Spleen (tissue), 11 donors: ENCODE results near the gene MFN2. TPM values are rescaled to one million over a fixed set of nuclear protein-coding genes. Genes with fewer than 3 reads are reported as not detected.

Source experiments
- DNase-seq: peaks from one replicate; pipeline ENCODE4 v3.0.0-alpha.2; 2020
- H3K27ac ChIP-seq, 8 donors: fragments of 200-600 bp; sonication (generic) in 7 of 8; 1 replicate in 4 of 8; 2 replicates in 4 of 8; pipeline versions ENCODE4 v1.5.0 to v1.8.0; 2016 to 2021; ENCODE audit warnings: inconsistent platforms in 4 of 8, mild to moderate bottlenecking in 4 of 8, moderate library complexity in 1 of 8
- H3K27me3 ChIP-seq, 7 donors: fragments of 200-600 bp; sonication (generic) in 6 of 7; replicated peaks in 1 of 7; 1 replicate in 4 of 7; 2 replicates in 3 of 7; pipeline versions ENCODE4 v1.5.0 to v1.8.0; 2016 to 2021; ENCODE audit warnings: inconsistent platforms in 3 of 7, mild to moderate bottlenecking in 1 of 7
- H3K36me3 ChIP-seq, 6 donors: fragments of 200-600 bp; sonication (generic) in 5 of 6; 1 replicate in 4 of 6; 2 replicates in 2 of 6; pipeline versions ENCODE4 v1.5.0 to v1.8.0; 2016 to 2021; ENCODE audit warnings: inconsistent platforms in 2 of 6
- H3K4me1 ChIP-seq, 6 donors: fragments of 200-600 bp; sonication (generic) in 5 of 6; 1 replicate in 3 of 6; 2 replicates in 3 of 6; pipeline versions ENCODE4 v1.5.0 to v1.8.0; 2016 to 2021; ENCODE audit warnings: inconsistent platforms in 3 of 6
- H3K4me3 ChIP-seq, 8 donors: fragments of 200-600 bp; sonication (generic) in 7 of 8; 1 replicate in 4 of 8; 2 replicates in 4 of 8; pipeline versions ENCODE4 v1.5.0 to v1.8.0; 2016 to 2021; ENCODE audit warnings: inconsistent platforms in 4 of 8, mild to moderate bottlenecking in 4 of 8, moderate library complexity in 2 of 8
- H3K9me3 ChIP-seq, 8 donors: fragments of 200-600 bp; sonication (generic) in 7 of 8; 1 replicate in 4 of 8; 2 replicates in 4 of 8; pipeline versions ENCODE4 v1.5.0 to v1.8.0; 2016 to 2021; ENCODE audit warnings: inconsistent platforms in 4 of 8
- POLR2A ChIP-seq, 3 donors: fragments of 450-650 bp; IDR thresholded peaks; one replicate each; pipeline ENCODE4 v1.5.1; 2017; ENCODE audit warnings: antibody characterized with exemption in 3 of 3, mild to moderate bottlenecking in 1 of 3
- POLR2AphosphoS5 ChIP-seq, 3 donors: sonication (generic); formaldehyde crosslinking; IDR thresholded peaks; one replicate each; pipeline ENCODE4 v1.5.1; 2017; ENCODE audit warnings: antibody characterized with exemption in 3 of 3
- WGBS, 5 donors: extraction: QIAGEN DNeasy Blood & Tissue Kit in 3 of 5; methylation state at CpG; one replicate each; pipeline versions ENCODE4 v1.1.5 to v1.1.7; 2013 to 2018; 5-methylcytosine and 5-hydroxymethylcytosine counted together
- intact Hi-C: fragments of 100-400 bp; cut with DNase I; formaldehyde crosslinking; loops from one replicate; pipeline ENCODE4 v1.15.0; 2023; ENCODE audit warnings: low total_unique reads
- polyA plus RNA-seq, 3 donors: library from polyadenylated mRNA; stranded (reverse); fragments of 200-250 nt; gene quantifications; one replicate each; pipeline ENCODE4 v1.2.1, GENCODE V29; 2013
- total RNA-seq, 7 donors: library from RNA; depleted of rRNA in 3 of 7; stranded (reverse); fragments of >200 nt in 3 of 7; fragmentation: NEBNext Ultra II Directional in 4 of 7; extraction: Animal tissue kit (Norgen Biotek cat#: 25700) in 4 of 7; gene quantifications; one replicate each; pipeline versions ENCODE4 v1.1.0 to v1.2.1, GENCODE V29; 2016 to 2021
- TF ChIP-seq, protein P1 (sequence below), 11 experiments: fragments of 200-600 bp in 7 of 11; fragments of 450-650 bp in 4 of 11; sonication (generic) in 4 of 11; IDR thresholded peaks in 8 of 11; conservative IDR thresholded peaks in 3 of 11; 1 replicate in 7 of 11; 2 replicates in 4 of 11; pipeline versions ENCODE4 v1.4.0 to v1.8.0; 2016 to 2021; ENCODE audit warnings: antibody characterized with exemption in 11 of 11, inconsistent platforms in 4 of 11, mild to moderate bottlenecking in 1 of 11
- donor health status: healthy with polysubstance abuse.
- donor health status: DM: no; HTN: no; CAD: no; lungs with moderate emphysema.
- donor health status: DM: no; HTN: no; CAD: no.
- donor health status: Bipolar disorder and iron deficiency.
- donor health status: healthy.
- donor health status: DM: no; HTN: no; CAD: no.
- donor health status: DM: yes; HTN: yes; CAD: no.

MFN2 gene
- total and polyA plus RNA-seq, 10 donors = 14.8 to 69.6 (median 60.5) TPM

DNA sequence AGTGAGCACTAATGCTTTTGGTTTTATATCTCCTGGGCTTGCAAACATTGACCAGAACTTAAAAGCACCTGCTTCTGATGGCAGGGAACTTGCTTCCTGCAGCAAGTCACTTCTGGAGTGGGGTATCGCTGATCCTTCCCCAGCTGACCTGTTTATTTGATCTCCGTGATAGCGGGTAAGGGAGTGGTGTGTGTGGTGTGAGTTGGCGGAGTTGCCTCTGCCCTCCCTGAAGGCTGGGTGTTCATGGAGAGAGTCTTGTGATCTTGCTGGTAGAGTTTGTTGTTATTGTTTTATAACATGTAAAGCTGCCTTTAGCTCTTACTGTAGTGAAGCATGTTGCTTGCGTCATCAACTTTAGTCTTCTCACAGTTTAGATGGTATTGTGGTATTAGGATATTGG lies 3.9 kb downstream of the MFN2 start:
- intact Hi-C loops = no loop called here
- Histone ChIP-seq H3K4me3 (peak overlapping the region in 1 of 8 donors; percentile 50), H3K36me3 (peaks cover 0 to 76% (median 41%) of the 10 kb centered on the region in 6 donors), H3K4me1 (peaks cover 18 to 82% (median 58%) of the 10 kb centered on the region in 6 donors), H3K27ac (peak overlapping the region in 7 of 8 donors; percentile 73 to 96 (median 88)), H3K27me3 (no peaks in the 10 kb centered on the region), H3K9me3 (no peaks in the 10 kb centered on the region)
- TF ChIP-seq POLR2AphosphoS5 (IDR thresholded peaks at IDR 0.05) = no peak
- TF ChIP-seq POLR2A (IDR thresholded peaks at IDR 0.05) = no peak
- TF ChIP-seq, protein P1, sequence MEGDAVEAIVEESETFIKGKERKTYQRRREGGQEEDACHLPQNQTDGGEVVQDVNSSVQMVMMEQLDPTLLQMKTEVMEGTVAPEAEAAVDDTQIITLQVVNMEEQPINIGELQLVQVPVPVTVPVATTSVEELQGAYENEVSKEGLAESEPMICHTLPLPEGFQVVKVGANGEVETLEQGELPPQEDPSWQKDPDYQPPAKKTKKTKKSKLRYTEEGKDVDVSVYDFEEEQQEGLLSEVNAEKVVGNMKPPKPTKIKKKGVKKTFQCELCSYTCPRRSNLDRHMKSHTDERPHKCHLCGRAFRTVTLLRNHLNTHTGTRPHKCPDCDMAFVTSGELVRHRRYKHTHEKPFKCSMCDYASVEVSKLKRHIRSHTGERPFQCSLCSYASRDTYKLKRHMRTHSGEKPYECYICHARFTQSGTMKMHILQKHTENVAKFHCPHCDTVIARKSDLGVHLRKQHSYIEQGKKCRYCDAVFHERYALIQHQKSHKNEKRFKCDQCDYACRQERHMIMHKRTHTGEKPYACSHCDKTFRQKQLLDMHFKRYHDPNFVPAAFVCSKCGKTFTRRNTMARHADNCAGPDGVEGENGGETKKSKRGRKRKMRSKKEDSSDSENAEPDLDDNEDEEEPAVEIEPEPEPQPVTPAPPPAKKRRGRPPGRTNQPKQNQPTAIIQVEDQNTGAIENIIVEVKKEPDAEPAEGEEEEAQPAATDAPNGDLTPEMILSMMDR (IDR thresholded peaks at IDR 0.05 in 8 of 11, conservative IDR thresholded peaks at IDR 0.05 in 3 of 11) = no peak
- WGBS, 5 donors = 89 to 97% (median 92%) methylated on average over 5 of the region's 5 CpGs
- no peak for DNase-seq

DNA sequence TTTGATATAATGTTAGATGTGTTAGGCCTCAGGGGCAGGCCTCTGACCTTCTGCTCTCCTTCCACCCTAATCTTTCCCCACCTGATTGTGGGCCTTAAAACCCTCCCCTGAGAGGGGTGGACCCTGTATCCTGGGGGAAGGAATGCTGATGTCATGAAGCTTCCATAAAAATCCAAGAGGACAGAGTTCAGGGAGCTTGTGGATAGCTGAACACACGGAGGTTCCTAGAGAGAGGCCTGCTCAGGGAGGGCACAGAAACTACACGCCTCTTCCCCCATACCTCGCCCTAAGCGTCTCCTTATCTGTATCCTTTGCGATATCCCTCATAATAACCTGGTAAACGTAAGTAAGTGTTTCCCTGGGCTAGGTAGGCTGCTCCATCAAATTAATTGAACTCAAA lies 4.3 kb downstream of the MFN2 start:
- WGBS, 5 donors = 89 to 97% (median 90%) methylated on average over 6 of the region's 6 CpGs
- TF ChIP-seq, protein P1 (IDR thresholded peaks at IDR 0.05 in 8 of 11, conservative IDR thresholded peaks at IDR 0.05 in 3 of 11) = no peak
- TF ChIP-seq POLR2AphosphoS5 (IDR thresholded peaks at IDR 0.05) (no peak), POLR2A (IDR thresholded peaks at IDR 0.05) (no peak)
- H3K36me3 ChIP-seq = peaks cover 0 to 80% (median 45%) of the 10 kb centered on the region in 6 donors
- H3K27ac ChIP-seq = peak overlapping the region in 7 of 8 donors; percentile 73 to 96 (median 88)
- no peaks in the 10 kb centered on the region for H3K27me3 ChIP-seq
- intact Hi-C loops = no loop called here
- H3K9me3 ChIP-seq = no peaks in the 10 kb centered on the region
- H3K4me3 ChIP-seq = peak overlapping the region in 1 of 8 donors; percentile 50
- H3K4me1 ChIP-seq = peaks cover 14 to 77% (median 53%) of the 10 kb centered on the region in 6 donors
- DNase-seq = no peak

DNA sequence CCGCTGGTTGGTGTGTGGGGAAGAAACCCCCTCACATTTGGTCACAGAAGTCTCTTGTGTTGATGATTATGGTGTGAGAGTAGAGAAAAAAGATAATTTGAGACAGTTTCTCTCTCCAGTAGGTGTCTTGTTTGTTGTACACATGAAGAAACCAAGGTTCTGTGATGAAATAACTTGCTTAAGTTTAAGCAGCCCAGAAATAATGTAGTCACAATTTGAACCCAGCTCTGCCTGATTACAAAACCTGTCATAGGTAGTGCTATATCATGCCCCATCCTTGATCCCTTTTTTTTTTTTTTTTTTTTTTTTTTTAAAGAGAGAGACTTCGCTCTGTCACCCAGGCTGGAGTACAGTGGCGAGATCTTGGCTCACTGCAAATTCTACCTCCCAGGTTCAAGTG lies 4.9 kb downstream of the MFN2 start:
- Histone ChIP-seq H3K27me3 (no peaks in the 10 kb centered on the region), H3K36me3 (peaks cover 2 to 86% (median 51%) of the 10 kb centered on the region in 6 donors), H3K27ac (peak overlapping the region in 7 of 8 donors; percentile 73 to 96 (median 88)), H3K9me3 (no peaks in the 10 kb centered on the region), H3K4me3 (peak overlapping the region in 1 of 8 donors; percentile 53), H3K4me1 (peaks cover 12 to 74% (median 49%) of the 10 kb centered on the region in 6 donors)
- WGBS, 5 donors = 63 to 93% (median 75%) methylated on average over 2 to 3 of the region's 3 CpGs
- intact Hi-C loops = no loop called here
- TF ChIP-seq, protein P1 (IDR thresholded peaks at IDR 0.05 in 8 of 11, conservative IDR thresholded peaks at IDR 0.05 in 3 of 11) = no peak
- TF ChIP-seq POLR2AphosphoS5 (IDR thresholded peaks at IDR 0.05) (no peak), POLR2A (IDR thresholded peaks at IDR 0.05) (no peak)
- DNase-seq = no peak

DNA sequence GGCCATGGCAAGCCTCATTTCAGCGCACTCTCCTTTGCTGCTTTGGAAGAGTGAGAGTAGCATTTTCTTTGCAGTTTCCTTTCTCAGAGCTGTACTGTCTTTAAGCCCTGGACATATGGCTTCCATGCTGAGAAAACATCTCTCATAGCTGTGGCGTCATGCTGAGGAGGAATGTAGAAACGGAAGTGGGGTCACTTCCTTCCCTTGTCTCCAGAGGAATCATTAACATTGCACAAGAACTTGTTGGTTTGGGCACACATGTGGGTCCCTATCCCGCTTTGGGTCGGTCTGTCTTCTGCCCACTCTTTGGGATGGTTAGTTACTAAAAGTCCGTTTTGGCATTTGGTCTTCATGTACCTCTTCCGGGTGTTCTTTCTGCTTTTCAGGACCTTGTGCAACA lies 5.6 kb downstream of the MFN2 start:
- intact Hi-C loops = no loop called here
- no peaks in the 10 kb centered on the region for H3K27me3 ChIP-seq

More for the DNA sequence above, 5.6 kb downstream of the MFN2 start:
- peaks cover 11 to 70% (median 43%) of the 10 kb centered on the region in 6 donors for H3K4me1 ChIP-seq
- H3K27ac ChIP-seq = peak overlapping the region in 7 of 8 donors; percentile 73 to 96 (median 88)
- DNase-seq = no peak
- TF ChIP-seq, protein P1 (IDR thresholded peaks at IDR 0.05 in 8 of 11, conservative IDR thresholded peaks at IDR 0.05 in 3 of 11) = no peak
- TF ChIP-seq POLR2AphosphoS5 (IDR thresholded peaks at IDR 0.05) = peak in 1 of 3 donors; percentile 80
- TF ChIP-seq POLR2A (IDR thresholded peaks at IDR 0.05) = no peak
- H3K4me3 ChIP-seq = peak overlapping the region in 2 of 8 donors; percentile 9 to 53
- peaks cover 3 to 93% (median 57%) of the 10 kb centered on the region in 6 donors for H3K36me3 ChIP-seq
- 52 to 62% (median 57%) methylated on average over 7 of the region's 7 CpGs for WGBS, 5 donors
- H3K9me3 ChIP-seq = no peaks in the 10 kb centered on the region
